ENCODE measurements around the gene MACROD2.

The MACROD2 gene

GRCh38 chr20:15618110-15618509 lies 1622.8 kb downstream of the MACROD2 start:
- no peak for DNase-seq (ENCODE audit: extremely low read depth in 1 of 2, low read depth in 1 of 2)

- DNase-seq (ENCODE audit: extremely low read depth in 1 of 2, low read depth in 1 of 2) = no peak
Measured at GRCh38 chr20:15618912-15619311, 1623.6 kb downstream of the MACROD2 start.

- DNase-seq (ENCODE audit: extremely low read depth in 1 of 2, low read depth in 1 of 2) = no peak
Measured at GRCh38 chr20:15619341-15619740, 1624.0 kb downstream of the MACROD2 start.

- DNase-seq (ENCODE audit: extremely low read depth in 1 of 2, low read depth in 1 of 2) = no peak
Measured at GRCh38 chr20:15619816-15620215, 1624.5 kb downstream of the MACROD2 start.

GRCh38 chr20:15622368-15622767 lies 1627.1 kb downstream of the MACROD2 start:
- no peak for DNase-seq (ENCODE audit: extremely low read depth in 1 of 2, low read depth in 1 of 2)

GRCh38 chr20:15623215-15623614 lies 1627.9 kb downstream of the MACROD2 start:
- no peak for DNase-seq (ENCODE audit: extremely low read depth in 1 of 2, low read depth in 1 of 2)

GRCh38 chr20:15625981-15626380 lies 1630.7 kb downstream of the MACROD2 start:
- DNase-seq (ENCODE audit: extremely low read depth in 1 of 2, low read depth in 1 of 2) = no peak

- DNase-seq (ENCODE audit: extremely low read depth in 1 of 2, low read depth in 1 of 2) = no peak
Measured at GRCh38 chr20:15627089-15627488, 1631.8 kb downstream of the MACROD2 start.

- no peak for DNase-seq (ENCODE audit: extremely low read depth in 1 of 2, low read depth in 1 of 2)
Measured at GRCh38 chr20:15627501-15627903, 1632.2 kb downstream of the MACROD2 start.

GRCh38 chr20:15628851-15629353 lies 1633.6 kb downstream of the MACROD2 start:
- DNase-seq (ENCODE audit: extremely low read depth in 1 of 2, low read depth in 1 of 2) = no peak

- no peak for DNase-seq (ENCODE audit: extremely low read depth in 1 of 2, low read depth in 1 of 2)
Measured at GRCh38 chr20:15630360-15630759, 1635.0 kb downstream of the MACROD2 start.

- no peak for DNase-seq (ENCODE audit: extremely low read depth in 1 of 2, low read depth in 1 of 2)
Measured at GRCh38 chr20:15632680-15633079, 1637.4 kb downstream of the MACROD2 start.

GRCh38 chr20:15634102-15634501 lies 1638.8 kb downstream of the MACROD2 start:
- DNase-seq (ENCODE audit: extremely low read depth in 1 of 2, low read depth in 1 of 2) = no peak

- no peak for DNase-seq (ENCODE audit: extremely low read depth in 1 of 2, low read depth in 1 of 2)
Measured at GRCh38 chr20:15637546-15637945, 1642.2 kb downstream of the MACROD2 start.

GRCh38 chr20:15637950-15638754 lies 1642.8 kb downstream of the MACROD2 start:
- DNase-seq (ENCODE audit: extremely low read depth in 1 of 2, low read depth in 1 of 2) = no peak

- no peak for DNase-seq (ENCODE audit: extremely low read depth in 1 of 2, low read depth in 1 of 2)
Measured at GRCh38 chr20:15638816-15639215, 1643.5 kb downstream of the MACROD2 start.

- no peak for DNase-seq (ENCODE audit: extremely low read depth in 1 of 2, low read depth in 1 of 2)
Measured at GRCh38 chr20:15639839-15640238, 1644.5 kb downstream of the MACROD2 start.

GRCh38 chr20:15642109-15642508 lies 1646.8 kb downstream of the MACROD2 start:
- DNase-seq (ENCODE audit: extremely low read depth in 1 of 2, low read depth in 1 of 2) = no peak

- no peak for DNase-seq (ENCODE audit: extremely low read depth in 1 of 2, low read depth in 1 of 2)
Measured at GRCh38 chr20:15642676-15643075, 1647.4 kb downstream of the MACROD2 start.

- DNase-seq (ENCODE audit: extremely low read depth in 1 of 2, low read depth in 1 of 2) = no peak
Measured at GRCh38 chr20:15643713-15644112, 1648.4 kb downstream of the MACROD2 start.

GRCh38 chr20:15645816-15646215 lies 1650.5 kb downstream of the MACROD2 start:
- no peak for DNase-seq (ENCODE audit: extremely low read depth in 1 of 2, low read depth in 1 of 2)

- no peak for DNase-seq (ENCODE audit: extremely low read depth in 1 of 2, low read depth in 1 of 2)
Measured at GRCh38 chr20:15653396-15654207, 1658.3 kb downstream of the MACROD2 start.
